Sigmoid colon (tissue), 4 donors: Measurements from ENCODE around the gene STRAP.

Experiments used
- CTCF ChIP-seq, 4 experiments: fragments of 450-650 bp in 3 of 4; fragments of 200-600 bp in 1 of 4; IDR thresholded peaks; one replicate each; pipeline ENCODE4 v1.5.1; 2016 to 2019; ENCODE audit warnings: antibody characterized with exemption in 4 of 4, mild to moderate bottlenecking in 3 of 4, moderate library complexity in 2 of 4
- EP300 ChIP-seq, 4 donors: sonication (generic); formaldehyde crosslinking; IDR thresholded peaks; one replicate each; pipeline ENCODE4 v1.6.1; 2017; ENCODE audit warnings: antibody characterized with exemption in 4 of 4
- POLR2A ChIP-seq, 2 donors: fragments of 450-650 bp; IDR thresholded peaks; one replicate each; pipeline ENCODE4 v1.6.1; 2016; ENCODE audit warnings: antibody characterized with exemption in 2 of 2, mild to moderate bottlenecking in 2 of 2, moderate library complexity in 2 of 2
- POLR2AphosphoS5 ChIP-seq, 4 donors: sonication (generic); formaldehyde crosslinking; IDR thresholded peaks; one replicate each; pipeline ENCODE4 v1.6.1; 2017; ENCODE audit warnings: antibody characterized with exemption in 4 of 4

GRCh38 chr12:15919418-15919817, 37.2 kb downstream of the STRAP start:
- TF ChIP-seq POLR2A (IDR thresholded peaks at IDR 0.05) = no peak
- TF ChIP-seq POLR2AphosphoS5 (IDR thresholded peaks at IDR 0.05) = peak in 2 of 4 donors; percentile 9 to 27
- TF ChIP-seq CTCF (IDR thresholded peaks at IDR 0.05) = no peak
- TF ChIP-seq EP300 (IDR thresholded peaks at IDR 0.05) = no peak
